ENCODE data around the gene MINDY4. TPM values are rescaled to one million over a fixed set of nuclear protein-coding genes. Genes with fewer than 3 reads are reported as not detected.

MINDY4 gene
- total RNA-seq, 1 donor from 2014 or later, result 5.3 TPM

GRCh38 chr7:30859940-30860496, 88.8 kb downstream of the MINDY4 start:
- DNase-seq (ENCODE audit: low read depth), result no peak
- no peak for TF ChIP-seq CTCF (IDR thresholded peaks at IDR 0.05; ENCODE audit: insufficient read depth, low read length, poor library complexity, severe bottlenecking)
- H3K4me3 ChIP-seq (ENCODE audit: low read depth, low read length), result no peak overlapping the region
- no peaks in the 10 kb centered on the region for H3K36me3 ChIP-seq (ENCODE audit: control insufficient read depth, insufficient read depth, low read length)
- no peaks in the 10 kb centered on the region for H3K27me3 ChIP-seq (ENCODE audit: control insufficient read depth, insufficient read depth, low read length)

GRCh38 chr7:30861612-30862011, 90.4 kb downstream of the MINDY4 start:
- Histone ChIP-seq H3K4me3 (ENCODE audit: low read depth, low read length) (no peak overlapping the region), H3K27me3 (ENCODE audit: control insufficient read depth, insufficient read depth, low read length) (no peaks in the 10 kb centered on the region), H3K36me3 (ENCODE audit: control insufficient read depth, insufficient read depth, low read length) (no peaks in the 10 kb centered on the region)
- TF ChIP-seq CTCF (IDR thresholded peaks at IDR 0.05; ENCODE audit: insufficient read depth, low read length, poor library complexity, severe bottlenecking), result no peak
- DNase-seq (ENCODE audit: low read depth), result no peak

- no peak for TF ChIP-seq CTCF (IDR thresholded peaks at IDR 0.05; ENCODE audit: insufficient read depth, low read length, poor library complexity, severe bottlenecking)
- no peak for DNase-seq (ENCODE audit: low read depth)
- H3K36me3 ChIP-seq (ENCODE audit: control insufficient read depth, insufficient read depth, low read length), result no peaks in the 10 kb centered on the region
- H3K27me3 ChIP-seq (ENCODE audit: control insufficient read depth, insufficient read depth, low read length), result no peaks in the 10 kb centered on the region
- H3K4me3 ChIP-seq (ENCODE audit: low read depth, low read length), result no peak overlapping the region
These were observed 91.9 kb downstream of the MINDY4 start for GRCh38 chr7:30862995-30863705.

- TF ChIP-seq CTCF (IDR thresholded peaks at IDR 0.05; ENCODE audit: insufficient read depth, low read length, poor library complexity, severe bottlenecking), result no peak
- H3K36me3 ChIP-seq (ENCODE audit: control insufficient read depth, insufficient read depth, low read length), result no peaks in the 10 kb centered on the region
- H3K4me3 ChIP-seq (ENCODE audit: low read depth, low read length), result no peak overlapping the region
- DNase-seq (ENCODE audit: low read depth), result no peak
- no peaks in the 10 kb centered on the region for H3K27me3 ChIP-seq (ENCODE audit: control insufficient read depth, insufficient read depth, low read length)
These were observed 92.5 kb downstream of the MINDY4 start for GRCh38 chr7:30863706-30864035.

GRCh38 chr7:30864101-30864500, 92.9 kb downstream of the MINDY4 start:
- DNase-seq (ENCODE audit: low read depth), result no peak
- Histone ChIP-seq H3K36me3 (ENCODE audit: control insufficient read depth, insufficient read depth, low read length) (no peaks in the 10 kb centered on the region), H3K27me3 (ENCODE audit: control insufficient read depth, insufficient read depth, low read length) (no peaks in the 10 kb centered on the region), H3K4me3 (ENCODE audit: low read depth, low read length) (no peak overlapping the region)
- TF ChIP-seq CTCF (IDR thresholded peaks at IDR 0.05; ENCODE audit: insufficient read depth, low read length, poor library complexity, severe bottlenecking), result no peak

- H3K36me3 ChIP-seq (ENCODE audit: control insufficient read depth, insufficient read depth, low read length), result no peaks in the 10 kb centered on the region
- no peak overlapping the region for H3K4me3 ChIP-seq (ENCODE audit: low read depth, low read length)
- TF ChIP-seq CTCF (IDR thresholded peaks at IDR 0.05; ENCODE audit: insufficient read depth, low read length, poor library complexity, severe bottlenecking), result no peak
- DNase-seq (ENCODE audit: low read depth), result no peak
- no peaks in the 10 kb centered on the region for H3K27me3 ChIP-seq (ENCODE audit: control insufficient read depth, insufficient read depth, low read length)
These were observed 93.9 kb downstream of the MINDY4 start for GRCh38 chr7:30865076-30865475.
